Trophoblast cell (in vitro differentiated cells and primary cell): ENCODE measurements around the gene CPLX1.

ENCODE experiments used
- DNase-seq, 2 donors: peaks; one replicate each; pipeline ENCODE4 v3.0.0-alpha.2; 2016
- H2AFZ ChIP-seq: 2 replicates; pipeline ENCODE4 v1.6.1; 2013; ENCODE audit warnings: low read length, moderate library complexity, mild to moderate bottlenecking; ENCODE audit not compliant: insufficient read depth, poor library complexity
- H2AK5ac ChIP-seq: 2 replicates; pipeline ENCODE4 v1.6.1; 2013; ENCODE audit warnings: mild to moderate bottlenecking, low read length
- H2BK120ac ChIP-seq: 2 replicates; pipeline ENCODE4 v1.6.1; 2013; ENCODE audit warnings: low read length, mild to moderate bottlenecking, moderate library complexity; ENCODE audit not compliant: insufficient read depth, poor library complexity
- H2BK12ac ChIP-seq: 2 replicates; pipeline ENCODE4 v1.6.1; 2013; ENCODE audit warnings: mild to moderate bottlenecking, low read length, moderate library complexity
- H2BK5ac ChIP-seq: 2 replicates; pipeline ENCODE4 v1.6.1; 2013; ENCODE audit warnings: low read length, low read depth, moderate library complexity, mild to moderate bottlenecking; ENCODE audit not compliant: poor library complexity
- H3K14ac ChIP-seq: 2 replicates; pipeline ENCODE4 v1.6.1; 2013; ENCODE audit warnings: mild to moderate bottlenecking, low read length
- H3K18ac ChIP-seq: 2 replicates; pipeline ENCODE4 v1.6.1; 2013; ENCODE audit warnings: mild to moderate bottlenecking, low read length
- H3K23ac ChIP-seq: 2 replicates; pipeline ENCODE4 v1.6.1; 2013; ENCODE audit warnings: low read length
- H3K27ac ChIP-seq: 2 replicates; pipeline ENCODE4 v1.5.1; 2013; ENCODE audit warnings: low read depth, mild to moderate bottlenecking, inconsistent platforms, low read length, moderate library complexity
- H3K27me3 ChIP-seq: 2 replicates; pipeline ENCODE4 v1.6.1; 2013; ENCODE audit warnings: inconsistent platforms, mild to moderate bottlenecking, low read length, moderate library complexity; ENCODE audit not compliant: insufficient read depth
- H3K36me3 ChIP-seq, 2 experiments: 1 replicate in 1 of 2; 2 replicates in 1 of 2; pipeline ENCODE4 v1.6.1; 2013; ENCODE audit warnings: low read length in 2 of 2, mild to moderate bottlenecking in 2 of 2, moderate library complexity in 1 of 2; ENCODE audit not compliant: insufficient read depth in 2 of 2, control insufficient read depth in 1 of 2
- H3K4ac ChIP-seq: 2 replicates; pipeline ENCODE4 v1.6.1; 2013; ENCODE audit warnings: low read depth, mild to moderate bottlenecking, low read length, moderate library complexity
- H3K4me1 ChIP-seq, 2 experiments: 1 replicate in 1 of 2; 2 replicates in 1 of 2; pipeline ENCODE4 v1.6.1; 2013; ENCODE audit warnings: low read length in 2 of 2, mild to moderate bottlenecking in 2 of 2, moderate library complexity in 1 of 2; ENCODE audit not compliant: insufficient read depth in 2 of 2, control insufficient read depth in 1 of 2
- H3K4me2 ChIP-seq: 2 replicates; pipeline ENCODE4 v1.6.1; 2013; ENCODE audit warnings: inconsistent platforms, mild to moderate bottlenecking, low read length, moderate library complexity
- H3K4me3 ChIP-seq: 2 replicates; pipeline ENCODE4 v1.5.1; 2013; ENCODE audit warnings: mild to moderate bottlenecking, low read depth, low read length, inconsistent platforms
- H3K79me1 ChIP-seq: one replicate; pipeline ENCODE4 v1.6.1; 2013; ENCODE audit warnings: low read length
- H3K79me2 ChIP-seq: 2 replicates; pipeline ENCODE4 v1.6.1; 2013; ENCODE audit warnings: low read length, mild to moderate bottlenecking; ENCODE audit not compliant: control insufficient read depth, insufficient read depth, poor library complexity
- H3K9ac ChIP-seq: 2 replicates; pipeline ENCODE4 v1.6.1; 2013; ENCODE audit warnings: mild to moderate bottlenecking, low read length
- H3K9me3 ChIP-seq: 2 replicates; pipeline ENCODE4 v1.6.1; 2013; ENCODE audit warnings: low read depth, mild to moderate bottlenecking, control low read depth, inconsistent platforms, low read length; ENCODE audit not compliant: insufficient read depth
- H4K12ac ChIP-seq: 2 replicates; pipeline ENCODE4 v1.6.1; 2013; ENCODE audit warnings: low read depth, mild to moderate bottlenecking, low read length, moderate library complexity
- H4K8ac ChIP-seq: 2 replicates; pipeline ENCODE4 v1.6.1; 2013; ENCODE audit warnings: low read depth, mild to moderate bottlenecking, low read length, moderate library complexity
- H4K91ac ChIP-seq: one replicate; pipeline ENCODE4 v1.6.1; 2013; ENCODE audit warnings: low read depth, mild to moderate bottlenecking, low read length, moderate library complexity
- WGBS: extraction: QIAGEN DNeasy Blood & Tissue Kit; methylation state at CpG from one replicate; pipeline ENCODE4 v1.1.7; 2013; ENCODE audit warnings: missing lambda C conversion rate; ENCODE audit not compliant: insufficient read length, insufficient coverage; ENCODE audit errors: extremely low coverage; 5-methylcytosine and 5-hydroxymethylcytosine counted together

CPLX1 gene

GRCh38 chr4:763922-764321 lies 62.0 kb downstream of the CPLX1 start:
- H3K23ac ChIP-seq = no peak overlapping the region
- no peak overlapping the region for H3K9ac ChIP-seq
- no peak overlapping the region for H3K27ac ChIP-seq
- WGBS = no CpG with 5 or more reads among the region's 11 CpGs
- no peak overlapping the region for H2AFZ ChIP-seq
- no peak overlapping the region for H3K4me2 ChIP-seq
- no peak overlapping the region for H2BK5ac ChIP-seq
- no peaks in the 10 kb centered on the region for H3K79me1 ChIP-seq
- no peaks in the 10 kb centered on the region for H3K27me3 ChIP-seq
- peaks cover 5 to 7% of the 10 kb centered on the region in 2 experiments for H3K4me1 ChIP-seq
- H4K12ac ChIP-seq = no peak overlapping the region
- H3K36me3 ChIP-seq = peaks cover 64 to 65% of the 10 kb centered on the region in 2 experiments
- DNase-seq = peak; percentile 35 to 49
- H3K14ac ChIP-seq = no peak overlapping the region
- H2BK120ac ChIP-seq = no peak overlapping the region
- H3K4me3 ChIP-seq = no peak overlapping the region
- H4K91ac ChIP-seq = no peak overlapping the region
- no peak overlapping the region for H4K8ac ChIP-seq
- no peaks in the 10 kb centered on the region for H3K79me2 ChIP-seq
- H3K9me3 ChIP-seq = peaks cover 6% of the 10 kb centered on the region
- H3K4ac ChIP-seq = no peak overlapping the region
- no peak overlapping the region for H3K18ac ChIP-seq
- H2BK12ac ChIP-seq = no peak overlapping the region
- no peak overlapping the region for H2AK5ac ChIP-seq

- WGBS = no CpG with 5 or more reads among the region's 23 CpGs
- H3K9ac ChIP-seq = no peak overlapping the region
- no peak overlapping the region for H3K18ac ChIP-seq
These were observed 62.6 kb downstream of the CPLX1 start for GRCh38 chr4:763191-763810.

GRCh38 chr4:762211-763190 lies 63.4 kb downstream of the CPLX1 start:
- H3K79me2 ChIP-seq = no peaks in the 10 kb centered on the region
- no peak overlapping the region for H4K91ac ChIP-seq
- H3K23ac ChIP-seq = no peak overlapping the region
- no peak overlapping the region for H3K4me2 ChIP-seq
- no peak overlapping the region for H3K27ac ChIP-seq
- H2BK5ac ChIP-seq = no peak overlapping the region
- DNase-seq = no peak
- no peak overlapping the region for H2BK120ac ChIP-seq
- H3K4ac ChIP-seq = no peak overlapping the region
- H3K18ac ChIP-seq = no peak overlapping the region
- no peak overlapping the region for H2AFZ ChIP-seq
- no peak overlapping the region for H3K14ac ChIP-seq
- no CpG with 5 or more reads among the region's 24 CpGs for WGBS
- H3K27me3 ChIP-seq = no peaks in the 10 kb centered on the region
- H3K4me3 ChIP-seq = no peak overlapping the region
- peaks cover 61 to 70% of the 10 kb centered on the region in 2 experiments for H3K36me3 ChIP-seq
- no peak overlapping the region for H3K9ac ChIP-seq
- H4K8ac ChIP-seq = no peak overlapping the region
- peaks cover 6% of the 10 kb centered on the region for H3K9me3 ChIP-seq
- no peak overlapping the region for H4K12ac ChIP-seq
- no peaks in the 10 kb centered on the region for H3K79me1 ChIP-seq
- no peak overlapping the region for H2AK5ac ChIP-seq
- H3K4me1 ChIP-seq = peaks cover 5 to 7% of the 10 kb centered on the region in 2 experiments
- no peak overlapping the region for H2BK12ac ChIP-seq

More at GRCh38 chr4:763191-763810, 62.6 kb downstream of the CPLX1 start:
- peaks cover 6% of the 10 kb centered on the region for H3K9me3 ChIP-seq
- no peak overlapping the region for H4K12ac ChIP-seq
- H3K36me3 ChIP-seq = peaks cover 64 to 66% of the 10 kb centered on the region in 2 experiments
- H3K27ac ChIP-seq = no peak overlapping the region
- H4K91ac ChIP-seq = no peak overlapping the region
- no peak overlapping the region for H4K8ac ChIP-seq
- H2AK5ac ChIP-seq = no peak overlapping the region
- no peak overlapping the region for H2BK120ac ChIP-seq
- DNase-seq = peak; percentile 52 to 55
- no peak overlapping the region for H2BK5ac ChIP-seq
- no peak overlapping the region for H3K4me2 ChIP-seq
- no peak overlapping the region for H3K14ac ChIP-seq
- H3K27me3 ChIP-seq = no peaks in the 10 kb centered on the region
- H2BK12ac ChIP-seq = no peak overlapping the region
- peaks cover 5 to 7% of the 10 kb centered on the region in 2 experiments for H3K4me1 ChIP-seq
- H3K79me2 ChIP-seq = no peaks in the 10 kb centered on the region
- no peak overlapping the region for H2AFZ ChIP-seq
- H3K23ac ChIP-seq = no peak overlapping the region
- H3K4ac ChIP-seq = no peak overlapping the region
- no peaks in the 10 kb centered on the region for H3K79me1 ChIP-seq
- H3K4me3 ChIP-seq = no peak overlapping the region

DNA sequence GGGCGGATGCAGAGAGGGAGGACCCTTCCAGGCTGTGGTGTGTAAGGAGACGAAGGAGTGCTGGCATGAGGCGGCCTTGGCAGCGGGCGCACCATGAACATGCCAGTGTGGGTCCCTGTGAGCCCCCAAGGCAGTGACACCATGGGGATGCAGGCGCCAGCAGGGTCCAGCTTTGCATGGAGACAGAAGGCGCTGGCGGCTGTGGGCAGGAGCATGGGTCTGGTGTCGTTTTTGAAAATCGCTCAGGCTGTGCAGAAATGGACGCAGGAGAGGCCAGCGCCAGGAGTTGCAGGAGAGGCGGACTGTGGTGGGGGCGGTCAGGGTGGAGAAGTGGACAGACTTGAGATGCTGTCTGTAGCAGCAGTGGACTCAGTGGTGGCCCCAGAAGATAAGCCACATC lies 64.2 kb downstream of the CPLX1 start:
- Histone ChIP-seq H3K9me3 (peaks cover 6% of the 10 kb centered on the region), H2AFZ (no peak overlapping the region), H2BK12ac (no peak overlapping the region), H3K4me3 (no peak overlapping the region), H3K4me2 (no peak overlapping the region), H4K12ac (no peak overlapping the region), H3K79me2 (no peaks in the 10 kb centered on the region), H3K36me3 (peaks cover 58 to 68% of the 10 kb centered on the region in 2 experiments), H3K9ac (no peak overlapping the region), H3K18ac (no peak overlapping the region), H3K4me1 (peaks cover 5 to 7% of the 10 kb centered on the region in 2 experiments), H3K27ac (no peak overlapping the region), H2AK5ac (no peak overlapping the region), H2BK5ac (no peak overlapping the region), H3K14ac (no peak overlapping the region), H2BK120ac (no peak overlapping the region), H4K8ac (no peak overlapping the region), H4K91ac (no peak overlapping the region), H3K79me1 (no peaks in the 10 kb centered on the region), H3K27me3 (no peaks in the 10 kb centered on the region), H3K4ac (no peak overlapping the region), H3K23ac (no peak overlapping the region)
- no CpG with 5 or more reads among the region's 14 CpGs for WGBS
- DNase-seq = peak; percentile 23 to 54
